ENCODE measurements around the gene MYH7B. TPM values are rescaled to one million over a fixed set of nuclear protein-coding genes. Genes with fewer than 3 reads are reported as not detected.

The MYH7B gene
- total RNA-seq, 1 experiment from 2014 or later, result 0.22 TPM

DNA sequence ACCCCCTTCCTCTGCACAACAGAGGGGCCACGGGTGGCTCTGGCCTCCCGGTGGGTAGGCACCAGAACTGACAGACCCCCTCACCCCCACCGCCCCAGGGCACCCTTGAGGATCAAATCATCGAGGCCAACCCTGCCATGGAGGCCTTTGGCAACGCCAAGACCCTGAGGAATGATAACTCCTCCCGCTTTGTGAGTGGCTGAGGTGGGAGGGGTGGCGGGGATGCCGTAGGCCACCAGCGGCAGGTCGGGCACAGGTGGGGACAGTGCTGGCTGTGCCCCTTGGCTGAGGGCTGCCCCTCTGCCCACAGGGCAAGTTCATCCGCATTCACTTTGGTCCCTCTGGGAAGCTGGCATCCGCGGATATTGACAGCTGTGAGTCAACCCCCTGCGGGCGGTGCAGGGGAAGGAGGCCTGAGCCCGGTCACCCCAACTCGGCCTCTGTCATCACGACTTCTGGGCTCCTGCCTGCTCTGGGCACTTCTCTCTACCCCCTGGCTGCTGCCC, 29.1 kb downstream of the MYH7B start:
- DNase-seq, result no peak
- no peak overlapping the region for H3K18ac ChIP-seq (ENCODE audit: insufficient read length, low read depth, low read length)
- no peak overlapping the region for H2AK5ac ChIP-seq (ENCODE audit: insufficient read length, low read length)
- H4K5ac ChIP-seq (ENCODE audit: insufficient read length, low read depth, low read length), result no peak overlapping the region
- WGBS (ENCODE audit: extremely low coverage, insufficient read length, low lambda C conversion rate), result no CpG with 5 or more reads among the region's 18 CpGs
- no peak overlapping the region for H3K9ac ChIP-seq (ENCODE audit: extremely low read depth, insufficient read length, low read length)
- no peaks in the 10 kb centered on the region for H3K23me2 ChIP-seq (ENCODE audit: insufficient read length, low read depth, low read length, poor library complexity, severe bottlenecking)
- no peak overlapping the region for H3K23ac ChIP-seq (ENCODE audit: insufficient read length, low read depth, low read length)
- H2BK5ac ChIP-seq (ENCODE audit: insufficient read length, low read length), result no peak overlapping the region
- H3K79me1 ChIP-seq (ENCODE audit: insufficient read depth, low read depth, low read length, poor library complexity, severe bottlenecking), result no peaks in the 10 kb centered on the region
- H3K27me3 ChIP-seq (ENCODE audit: insufficient read depth, low read length), result no peaks in the 10 kb centered on the region
- no peak overlapping the region for H3K4me2 ChIP-seq (ENCODE audit: insufficient read depth, insufficient read length, low read length)
- H4K20me1 ChIP-seq (ENCODE audit: control insufficient read depth, insufficient read depth, insufficient read length), result no peaks in the 10 kb centered on the region
- Mint-ChIP-seq H3K4me1 (peaks cover 68% of the 10 kb centered on the region in 2 experiments), H3K27me3 (ENCODE audit: low read depth) (peaks cover 87% of the 10 kb centered on the region), H3K27ac (peak overlapping the region in 1 of 3 experiments; percentile 27; a peak in 1 of 7 replicates), H3K4me3 (peak overlapping the region in 1 of 2 experiments; percentile 64; a peak in 3 of 5 replicates), H3K36me3 (ENCODE audit: insufficient read depth in 1 of 3, low read depth in 3 of 3) (no peaks in the 10 kb centered on the region), H3K9me3 (peaks cover 0 to 6% of the 10 kb centered on the region in 2 experiments; a peak in 2 of 5 replicates)
- H2BK12ac ChIP-seq (ENCODE audit: insufficient read length, low read depth, low read length), result no peak overlapping the region
- no peaks in the 10 kb centered on the region for H3K9me3 ChIP-seq (ENCODE audit: control insufficient read depth, low read depth, low read length)
- no peak overlapping the region for H2AFZ ChIP-seq (ENCODE audit: low read length)
- peaks cover 3% of the 10 kb centered on the region; the same call in 1 of the 2 replicates for H3K4me1 ChIP-seq (ENCODE audit: insufficient read depth, low read length)
- no peak overlapping the region for H2BK120ac ChIP-seq (ENCODE audit: low read depth, low read length, poor library complexity, severe bottlenecking)
- no peak overlapping the region for H3K56ac ChIP-seq (ENCODE audit: insufficient read length, low read depth, low read length)
- H4K8ac ChIP-seq (replicated peaks; ENCODE audit: insufficient read length, low read depth, low read length), result no peak overlapping the region
- no peak overlapping the region for H3T11ph ChIP-seq (ENCODE audit: low read length)
- H2BK20ac ChIP-seq (ENCODE audit: low read depth, low read length, poor library complexity, severe bottlenecking), result no peak overlapping the region
- TF ChIP-seq, protein P1, sequence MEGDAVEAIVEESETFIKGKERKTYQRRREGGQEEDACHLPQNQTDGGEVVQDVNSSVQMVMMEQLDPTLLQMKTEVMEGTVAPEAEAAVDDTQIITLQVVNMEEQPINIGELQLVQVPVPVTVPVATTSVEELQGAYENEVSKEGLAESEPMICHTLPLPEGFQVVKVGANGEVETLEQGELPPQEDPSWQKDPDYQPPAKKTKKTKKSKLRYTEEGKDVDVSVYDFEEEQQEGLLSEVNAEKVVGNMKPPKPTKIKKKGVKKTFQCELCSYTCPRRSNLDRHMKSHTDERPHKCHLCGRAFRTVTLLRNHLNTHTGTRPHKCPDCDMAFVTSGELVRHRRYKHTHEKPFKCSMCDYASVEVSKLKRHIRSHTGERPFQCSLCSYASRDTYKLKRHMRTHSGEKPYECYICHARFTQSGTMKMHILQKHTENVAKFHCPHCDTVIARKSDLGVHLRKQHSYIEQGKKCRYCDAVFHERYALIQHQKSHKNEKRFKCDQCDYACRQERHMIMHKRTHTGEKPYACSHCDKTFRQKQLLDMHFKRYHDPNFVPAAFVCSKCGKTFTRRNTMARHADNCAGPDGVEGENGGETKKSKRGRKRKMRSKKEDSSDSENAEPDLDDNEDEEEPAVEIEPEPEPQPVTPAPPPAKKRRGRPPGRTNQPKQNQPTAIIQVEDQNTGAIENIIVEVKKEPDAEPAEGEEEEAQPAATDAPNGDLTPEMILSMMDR (conservative IDR thresholded peaks at IDR 0.05), result no peak
- no peaks in the 10 kb centered on the region for H3K79me2 ChIP-seq (ENCODE audit: insufficient read depth, low read length)
- H3K14ac ChIP-seq (ENCODE audit: insufficient read depth, low read length), result no peak overlapping the region
- H2BK15ac ChIP-seq (ENCODE audit: low read depth, low read length), result no peak overlapping the region
- H3K4ac ChIP-seq (ENCODE audit: low read depth, low read length), result no peak overlapping the region
- H4K91ac ChIP-seq (ENCODE audit: insufficient read length, low read depth, low read length), result no peak overlapping the region
- H3K27ac ChIP-seq (ENCODE audit: insufficient read length, low read depth, low read length), result no peak overlapping the region
